GM21381 (cell line): ENCODE results near the gene TSSK1B.
"Not testable (repeated sequence)": the region's sequence is repeated elsewhere in the genome, so short reads cannot be mapped to it uniquely, and the experiment has no call there.

Source experiments
- ATAC-seq: cut with Tn5 transposase; IDR thresholded peaks from one replicate; pipeline ENCODE4 v1.9.1; 2021; ENCODE audit warnings: mild to moderate bottlenecking, moderate library complexity; ENCODE audit not compliant: unreplicated experiment

TSSK1B gene, protein sequence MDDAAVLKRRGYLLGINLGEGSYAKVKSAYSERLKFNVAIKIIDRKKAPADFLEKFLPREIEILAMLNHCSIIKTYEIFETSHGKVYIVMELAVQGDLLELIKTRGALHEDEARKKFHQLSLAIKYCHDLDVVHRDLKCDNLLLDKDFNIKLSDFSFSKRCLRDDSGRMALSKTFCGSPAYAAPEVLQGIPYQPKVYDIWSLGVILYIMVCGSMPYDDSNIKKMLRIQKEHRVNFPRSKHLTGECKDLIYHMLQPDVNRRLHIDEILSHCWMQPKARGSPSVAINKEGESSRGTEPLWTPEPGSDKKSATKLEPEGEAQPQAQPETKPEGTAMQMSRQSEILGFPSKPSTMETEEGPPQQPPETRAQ

DNA sequence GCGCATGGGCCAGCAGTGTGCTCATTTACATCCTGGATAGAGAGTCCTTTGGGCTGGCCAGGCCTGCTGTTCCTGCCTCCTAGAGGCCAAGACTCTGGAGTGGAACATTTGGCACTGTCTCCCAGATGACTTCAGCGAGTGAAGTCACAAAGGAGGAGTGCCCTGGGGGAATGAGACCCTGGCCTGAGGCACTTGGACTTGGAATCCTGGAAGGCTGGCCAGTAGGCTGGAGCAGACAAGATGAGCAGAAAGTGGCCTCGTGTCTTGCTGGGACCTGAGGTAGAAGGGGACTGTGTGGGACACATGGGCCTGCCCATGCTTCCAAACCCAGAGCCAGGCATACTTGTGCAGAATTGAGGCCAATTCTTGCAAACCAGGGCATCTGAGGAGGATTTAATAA lies at the start of gene TSSK1B:
Gene TSSK1B (minus strand): TSS at position 101 of the 400 bp plus-strand sequence. CDS start 150 bp downstream, outside the sequence.
- ATAC-seq: no peak

DNA sequence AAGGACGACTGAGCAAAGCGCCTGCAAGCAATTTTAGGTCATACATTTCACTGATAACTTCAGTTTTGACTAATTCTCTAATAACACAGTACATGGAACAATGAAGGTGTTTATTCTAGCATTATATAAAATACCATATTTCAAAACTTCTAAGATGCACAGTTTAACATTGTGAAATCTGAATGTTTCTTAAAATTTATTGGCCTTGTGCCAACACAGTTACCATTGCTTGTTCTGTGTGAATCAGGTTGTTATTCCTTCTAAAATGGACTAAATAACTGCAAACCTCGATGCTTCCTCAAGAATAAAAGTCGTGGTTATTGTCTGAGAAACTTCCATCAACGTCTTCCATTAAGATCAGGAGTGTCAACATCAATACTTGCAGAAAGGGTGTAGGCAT lies 45.5 kb upstream of the TSSK1B start:
- ATAC-seq: no peak

DNA sequence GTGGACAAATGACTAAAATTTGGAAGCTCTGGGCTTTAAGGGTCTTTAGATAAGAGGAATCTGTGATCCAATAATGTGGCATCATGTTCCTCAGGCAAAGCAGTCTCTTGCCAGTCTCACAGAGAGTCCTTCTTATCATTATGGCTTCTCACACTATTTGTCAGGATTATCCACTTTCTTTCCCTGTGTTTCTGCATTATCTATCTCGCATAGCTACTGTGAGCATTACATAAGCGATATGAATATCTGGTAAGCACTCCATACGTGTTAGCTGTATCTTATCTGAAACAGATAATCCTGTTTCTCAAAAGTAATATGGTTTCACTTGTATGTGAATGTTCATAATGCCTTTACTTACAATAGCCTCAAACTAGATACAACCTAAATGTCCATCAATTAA lies 43.9 kb upstream of the TSSK1B start:
- no peak for ATAC-seq

DNA sequence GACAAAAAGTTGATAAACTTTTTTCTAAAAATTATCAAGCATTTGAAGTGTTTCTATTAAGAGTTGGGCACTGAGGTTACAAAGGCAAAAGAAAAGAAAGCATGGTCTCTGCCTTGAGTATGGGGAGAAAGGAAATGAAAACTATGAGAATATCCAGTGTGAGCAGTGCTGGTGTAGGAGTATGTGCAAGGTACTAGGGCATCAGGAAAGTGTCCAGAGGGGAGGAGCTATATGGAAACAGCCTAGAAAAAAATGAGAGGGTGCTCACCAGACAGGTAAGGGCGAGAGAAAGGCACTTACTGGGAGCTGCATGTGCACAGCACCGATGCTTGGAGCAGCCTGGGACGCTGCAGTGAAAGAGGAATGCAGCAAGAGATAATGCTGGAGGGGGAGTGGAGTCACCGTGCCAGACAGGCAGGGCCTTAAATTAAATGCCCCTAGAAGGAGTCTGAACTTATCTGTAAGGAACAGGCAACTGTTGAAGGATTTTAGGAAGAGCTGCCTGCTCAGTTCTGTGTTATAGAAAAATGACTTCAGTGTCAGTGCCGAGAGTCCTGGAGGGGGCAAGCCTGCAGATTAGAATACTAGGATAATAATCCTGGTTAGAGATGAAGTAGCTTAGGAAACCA lies 39.4 kb upstream of the TSSK1B start:
- ATAC-seq: no peak

DNA sequence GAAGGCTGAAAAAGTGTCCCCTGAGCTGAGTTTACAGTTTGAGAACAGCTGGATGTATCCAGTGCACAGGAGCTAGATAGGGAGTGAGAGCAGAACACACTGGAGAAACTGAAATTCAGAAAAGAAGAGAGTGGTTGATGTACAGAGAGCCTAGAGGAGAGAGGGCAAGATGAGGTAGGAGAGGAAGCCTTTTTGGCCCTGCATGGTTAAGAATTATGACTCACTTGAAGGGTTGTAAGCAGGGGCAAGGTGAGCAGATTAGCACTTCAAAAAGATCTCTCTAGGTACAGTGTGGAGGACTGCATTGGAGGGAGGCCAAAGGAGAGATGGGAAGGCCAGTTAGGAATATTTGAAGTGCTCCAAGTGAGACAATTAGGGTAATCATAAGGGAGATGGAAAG lies 28.2 kb upstream of the TSSK1B start:
- ATAC-seq: no peak

DNA sequence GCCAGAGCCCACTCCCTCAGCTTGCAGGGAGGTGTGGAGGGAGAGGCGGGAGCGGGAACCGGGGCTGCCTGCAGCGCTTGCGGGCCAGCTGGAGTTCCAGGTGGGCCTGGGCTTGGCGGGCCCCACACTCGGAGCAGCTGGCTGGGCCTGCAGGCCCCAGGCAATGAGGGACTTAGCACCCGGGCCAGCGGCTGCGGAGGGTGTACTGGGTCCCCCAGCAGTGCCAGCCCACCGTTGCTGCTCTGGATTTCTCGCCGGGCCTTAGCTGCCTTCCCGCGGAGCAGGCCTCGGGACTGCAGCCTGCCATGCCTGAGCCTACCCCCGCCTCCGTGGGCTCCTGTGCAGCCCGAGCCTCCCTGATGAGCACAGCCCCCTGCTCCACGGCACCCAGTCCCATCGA lies 22.3 kb upstream of the TSSK1B start:
- not testable (repeated sequence) for ATAC-seq

DNA sequence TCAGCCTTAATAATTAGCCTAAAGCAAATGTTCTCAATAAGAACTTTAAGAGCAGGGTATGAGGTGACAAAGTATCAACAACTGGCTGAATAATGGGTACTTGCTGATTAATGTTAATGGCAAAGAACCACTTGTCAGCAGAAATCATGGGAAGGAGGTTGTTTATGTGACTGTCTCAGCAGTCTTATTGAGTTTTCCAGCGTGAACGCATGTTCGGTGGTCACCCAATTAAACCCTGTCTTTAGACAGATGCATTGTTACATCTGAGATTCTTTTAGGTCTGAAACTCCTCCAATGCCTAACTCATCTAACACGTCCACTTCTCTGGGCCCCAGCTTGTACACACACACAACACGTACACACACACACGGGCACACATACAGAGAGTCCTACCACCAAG lies 18.2 kb upstream of the TSSK1B start:
- no peak for ATAC-seq

DNA sequence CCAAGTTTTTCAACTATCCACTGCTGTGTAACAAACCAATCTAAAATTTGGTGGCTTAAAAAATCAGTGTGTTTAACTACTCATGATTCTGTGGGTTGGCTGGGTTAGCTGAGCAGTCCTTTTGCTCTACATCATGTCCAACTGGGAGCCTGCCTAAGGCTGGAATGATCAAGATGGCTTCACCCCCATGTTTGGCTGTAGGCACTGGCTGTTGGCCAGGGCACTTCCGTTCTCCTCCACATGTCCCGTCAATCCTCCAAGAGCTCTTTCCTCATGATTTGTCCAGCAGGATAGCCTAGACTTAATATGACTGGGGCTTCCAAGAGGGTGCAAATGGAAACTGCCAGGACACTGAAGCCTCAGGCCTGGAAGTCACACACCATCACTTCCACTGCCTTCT lies 17.0 kb upstream of the TSSK1B start:
- no peak for ATAC-seq

DNA sequence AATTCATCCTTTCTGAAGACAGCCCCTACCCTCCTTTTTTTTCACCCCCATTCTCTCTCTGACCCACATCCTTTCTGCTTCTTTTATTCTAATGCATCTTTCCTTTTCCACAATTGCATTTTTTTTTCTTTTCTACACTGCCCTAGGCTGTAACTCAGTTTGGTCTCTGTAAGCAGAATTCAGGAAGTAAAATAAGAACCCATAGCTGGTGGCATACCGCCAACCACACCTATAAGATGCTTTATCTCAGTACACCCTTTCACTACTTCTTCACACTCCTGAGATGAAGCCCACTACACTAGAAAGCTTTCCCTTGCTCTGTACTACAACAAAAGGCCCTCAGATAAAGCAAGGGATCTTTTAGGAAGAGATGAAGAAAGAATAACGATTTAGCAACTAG lies 16.1 kb upstream of the TSSK1B start:
- ATAC-seq: no peak

DNA sequence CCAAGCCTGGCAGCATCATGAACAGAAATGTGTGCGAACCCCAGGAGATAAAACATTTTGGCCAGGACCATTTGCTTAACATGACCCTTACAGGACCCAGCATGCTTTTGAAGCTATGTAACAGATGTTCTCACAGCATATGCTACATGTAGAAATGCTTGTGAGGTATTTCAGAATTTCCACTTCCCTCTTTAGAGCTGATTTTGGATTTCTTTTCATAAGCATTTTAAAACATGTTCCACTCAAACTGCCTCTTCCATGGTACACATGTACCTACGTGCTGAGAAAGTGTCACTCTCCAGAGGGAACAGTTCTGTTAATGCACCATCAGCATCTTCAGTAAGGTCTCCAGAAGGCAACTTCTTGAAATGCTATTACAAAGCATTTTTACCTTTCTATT lies 15.7 kb upstream of the TSSK1B start:
- no peak for ATAC-seq

DNA sequence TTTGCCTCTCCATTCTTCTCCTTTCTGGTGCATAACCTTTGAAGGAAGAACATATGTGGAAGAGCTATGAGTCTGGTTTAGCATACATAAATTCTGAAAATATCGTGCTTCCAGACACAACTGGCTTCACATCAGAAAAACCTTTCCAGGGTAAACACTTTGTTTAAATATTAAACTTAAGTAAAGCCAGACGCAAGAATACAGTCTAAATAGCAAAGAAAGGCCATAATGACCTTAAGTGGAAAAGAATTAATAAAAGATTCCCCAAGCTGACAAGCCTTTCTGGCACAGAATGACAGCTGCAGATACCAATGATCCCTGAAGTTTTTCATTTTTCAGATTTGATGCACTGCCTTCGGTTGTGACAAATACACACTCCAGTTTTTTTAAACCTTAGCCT lies 13.5 kb upstream of the TSSK1B start:
- no peak for ATAC-seq

DNA sequence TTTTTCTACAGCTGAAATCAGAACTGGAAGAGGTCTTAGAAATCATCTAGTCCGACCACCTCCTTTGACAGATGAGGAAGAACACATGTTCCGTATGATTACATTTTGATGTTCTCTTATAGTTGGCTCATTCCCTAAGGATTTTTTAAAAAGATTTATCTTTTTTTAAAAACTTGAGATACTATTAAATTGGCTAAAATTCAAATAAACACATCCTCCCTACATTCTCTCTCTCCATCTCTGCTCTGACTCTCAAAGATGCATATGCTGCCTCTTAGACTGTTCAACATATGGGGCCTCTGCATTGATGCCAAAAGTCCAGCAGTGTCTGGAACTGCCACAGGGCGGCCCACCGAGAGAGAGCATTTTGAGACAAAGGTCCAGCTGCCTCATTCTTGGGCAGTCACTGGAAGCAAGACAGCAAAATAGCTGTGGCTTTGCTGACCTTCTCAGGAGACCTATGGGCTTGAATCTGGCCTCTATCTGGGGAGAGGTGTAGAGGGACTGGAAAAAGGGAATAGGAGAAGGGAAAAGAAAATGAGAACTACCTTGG lies 12.8 kb upstream of the TSSK1B start:
- ATAC-seq: no peak

DNA sequence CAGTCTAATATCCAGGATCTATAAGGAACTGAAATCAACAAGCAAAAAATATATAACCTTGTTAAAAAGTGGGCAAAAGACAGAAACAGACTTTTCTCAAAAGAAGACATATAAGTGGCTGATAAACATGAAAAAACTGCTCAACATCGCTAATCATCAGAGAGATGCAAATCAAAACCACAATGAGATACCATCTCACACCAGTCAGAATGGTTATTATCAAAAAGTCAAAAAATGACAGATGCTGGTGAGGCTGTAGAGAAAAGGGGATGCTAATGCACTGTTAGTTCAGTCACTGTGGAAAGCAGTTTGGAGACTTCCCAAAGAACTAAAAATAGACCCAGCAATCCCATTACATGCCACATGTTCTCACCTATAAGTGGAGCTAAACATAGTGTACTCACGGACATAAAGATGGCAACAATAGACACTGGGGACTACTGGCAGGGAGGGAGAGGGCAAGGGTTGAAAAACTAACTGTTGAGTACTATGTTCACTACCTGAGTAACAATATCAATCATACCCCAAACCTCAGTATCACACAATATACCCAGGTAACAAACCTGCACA lies 11.7 kb upstream of the TSSK1B start:
- ATAC-seq: no peak

DNA sequence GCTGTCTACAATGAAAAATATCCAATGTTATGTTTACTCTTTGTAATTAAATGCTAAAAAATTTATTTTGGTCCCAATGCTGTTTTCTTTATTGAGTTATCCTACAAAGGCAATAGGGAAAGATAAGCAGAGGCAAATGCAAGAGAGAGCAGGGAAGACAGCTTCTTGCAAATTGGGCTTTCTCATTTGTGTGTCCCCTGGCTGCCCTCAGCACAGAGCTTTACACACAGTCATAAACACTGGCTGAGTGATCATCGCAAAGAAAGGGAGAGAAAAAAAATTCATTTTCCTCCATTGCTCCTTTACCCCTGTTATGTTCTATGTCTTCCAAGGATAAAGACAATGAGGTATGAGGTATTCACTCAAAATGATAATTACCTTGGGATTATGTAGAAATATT lies 2.3 kb upstream of the TSSK1B start:
- ATAC-seq: no peak

DNA sequence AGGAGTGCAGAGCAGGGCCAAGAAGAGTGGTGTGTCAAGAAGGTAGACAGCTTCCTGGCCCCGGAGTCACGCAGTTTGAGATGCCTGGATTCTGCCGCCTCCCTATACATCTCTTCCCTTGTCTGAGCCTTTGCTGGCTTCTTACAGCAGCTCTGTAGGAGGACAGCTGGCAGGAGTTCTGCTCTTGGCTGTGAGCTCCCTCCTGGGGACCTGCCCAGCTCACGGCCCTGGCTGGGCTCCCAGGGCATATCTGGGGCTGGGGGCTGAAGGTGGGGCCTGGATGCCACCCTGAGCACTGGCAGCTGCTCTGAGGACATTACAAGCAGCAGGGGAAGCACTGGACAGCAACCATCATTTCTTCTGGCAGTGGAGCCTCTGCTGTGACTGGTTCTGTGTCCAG lies 786 bp upstream of the TSSK1B start:
- no peak for ATAC-seq

DNA sequence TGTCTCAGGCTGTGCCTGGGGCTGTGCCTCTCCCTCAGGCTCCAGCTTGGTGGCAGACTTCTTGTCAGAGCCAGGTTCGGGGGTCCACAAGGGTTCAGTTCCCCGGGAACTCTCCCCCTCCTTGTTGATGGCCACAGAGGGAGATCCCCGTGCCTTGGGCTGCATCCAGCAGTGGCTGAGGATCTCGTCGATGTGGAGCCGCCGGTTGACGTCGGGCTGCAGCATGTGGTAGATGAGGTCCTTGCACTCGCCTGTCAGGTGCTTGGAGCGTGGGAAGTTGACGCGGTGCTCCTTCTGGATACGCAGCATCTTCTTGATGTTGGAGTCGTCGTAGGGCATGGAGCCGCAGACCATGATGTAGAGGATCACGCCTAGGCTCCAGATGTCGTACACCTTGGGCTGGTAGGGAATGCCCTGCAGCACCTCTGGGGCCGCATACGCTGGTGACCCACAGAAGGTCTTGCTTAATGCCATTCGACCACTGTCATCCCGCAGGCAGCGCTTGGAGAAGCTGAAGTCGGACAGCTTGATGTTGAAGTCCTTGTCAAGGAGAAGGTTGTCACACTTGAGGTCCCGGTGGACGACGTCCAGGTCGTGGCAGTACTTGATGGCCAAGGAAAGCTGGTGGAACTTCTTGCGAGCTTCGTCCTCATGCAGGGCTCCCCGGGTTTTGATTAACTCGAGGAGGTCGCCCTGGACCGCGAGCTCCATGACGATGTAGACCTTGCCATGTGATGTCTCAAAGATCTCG lies 752 bp downstream of the TSSK1B start:
- ATAC-seq: no peak

DNA sequence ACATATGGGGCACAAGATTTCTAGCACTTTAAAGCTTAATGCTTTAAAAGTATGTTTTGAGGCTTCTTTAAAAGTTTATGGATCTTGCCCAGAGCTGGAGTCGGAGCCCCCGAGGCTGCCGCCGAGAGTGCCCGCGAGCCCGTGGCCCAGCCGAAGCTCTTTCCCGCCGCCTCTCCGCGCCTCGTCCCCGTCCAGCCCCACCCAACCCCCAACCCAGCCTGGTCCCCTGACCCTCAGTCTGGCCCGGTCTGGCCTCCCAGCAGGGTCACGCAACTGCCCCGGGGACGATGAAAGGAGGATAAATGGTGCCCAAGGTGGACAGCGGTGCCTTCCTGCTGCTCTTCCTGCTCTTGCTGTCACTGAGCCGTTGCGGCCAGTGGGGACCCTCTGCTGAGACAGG lies 1.7 kb downstream of the TSSK1B start:
- ATAC-seq: no peak

DNA sequence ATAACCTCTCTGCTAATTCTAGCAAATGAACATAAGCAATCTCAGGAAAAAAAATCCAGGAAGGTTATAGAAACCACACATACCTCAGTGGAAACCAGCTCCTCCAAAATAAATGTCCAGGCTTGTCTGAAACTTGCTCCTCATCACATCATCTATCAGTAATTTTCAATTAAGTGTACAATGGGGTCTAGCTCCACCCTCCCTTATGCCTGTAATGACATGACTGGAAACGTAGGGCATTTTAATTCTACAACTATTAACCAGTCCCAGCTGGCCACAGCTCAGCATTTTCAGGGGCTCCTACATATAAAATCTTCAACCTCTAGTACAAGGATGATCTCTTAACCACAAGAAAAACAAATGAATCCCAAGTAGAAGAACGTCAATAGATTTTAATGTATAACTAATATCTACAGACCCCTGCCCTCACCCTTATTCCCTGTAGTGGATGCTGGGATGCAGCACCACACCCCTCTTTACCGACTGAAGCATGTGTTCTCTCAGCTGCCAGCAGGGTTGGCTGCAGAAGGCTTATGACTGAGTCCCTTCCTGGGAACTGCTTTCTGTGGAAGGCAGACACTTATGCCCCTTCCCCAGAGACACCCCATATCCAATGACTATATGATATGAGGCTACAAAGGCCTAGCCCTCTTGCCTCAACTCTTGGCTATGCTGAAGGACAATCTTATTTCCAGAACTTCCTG lies 6.8 kb downstream of the TSSK1B start:
- no peak for ATAC-seq

DNA sequence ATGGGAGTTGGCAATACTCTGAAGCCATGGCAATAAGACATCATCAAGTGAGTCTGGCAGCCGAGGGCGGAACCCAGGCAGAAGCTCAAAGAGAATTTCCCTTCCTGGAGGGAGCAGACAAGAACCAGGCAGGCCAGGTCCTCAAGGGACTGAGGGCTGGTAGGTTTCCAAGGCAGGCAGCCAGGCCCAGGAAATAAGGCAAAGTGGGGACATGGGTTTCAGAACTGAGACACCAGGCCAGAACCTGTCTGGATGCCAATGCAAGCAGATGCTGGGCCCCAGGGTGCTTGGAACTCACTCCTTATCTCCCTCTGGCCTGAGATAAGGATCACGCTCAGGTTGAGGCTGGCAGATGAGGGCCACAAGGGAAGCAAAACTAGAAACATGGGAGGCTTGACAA lies 8.9 kb downstream of the TSSK1B start:
- ATAC-seq: no peak

DNA sequence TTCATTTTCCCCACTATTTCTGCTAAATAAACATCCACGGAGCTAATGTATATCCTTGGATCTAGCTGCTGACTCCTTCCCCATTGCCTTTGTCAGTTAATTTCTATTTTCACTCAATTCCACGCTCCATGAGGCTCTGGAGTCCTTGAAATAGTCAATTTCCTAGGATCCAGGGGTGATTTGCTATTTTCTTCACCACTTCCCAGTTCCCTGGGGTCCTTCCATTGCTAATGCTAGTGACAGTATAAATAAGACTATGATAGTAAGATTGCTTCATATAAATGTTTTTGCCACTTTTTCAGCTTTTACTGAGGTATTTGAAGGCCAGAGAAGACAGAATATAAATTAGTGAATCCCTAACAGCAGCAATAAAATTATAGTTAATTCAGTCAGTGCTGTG lies 13.1 kb downstream of the TSSK1B start:
- ATAC-seq: no peak

DNA sequence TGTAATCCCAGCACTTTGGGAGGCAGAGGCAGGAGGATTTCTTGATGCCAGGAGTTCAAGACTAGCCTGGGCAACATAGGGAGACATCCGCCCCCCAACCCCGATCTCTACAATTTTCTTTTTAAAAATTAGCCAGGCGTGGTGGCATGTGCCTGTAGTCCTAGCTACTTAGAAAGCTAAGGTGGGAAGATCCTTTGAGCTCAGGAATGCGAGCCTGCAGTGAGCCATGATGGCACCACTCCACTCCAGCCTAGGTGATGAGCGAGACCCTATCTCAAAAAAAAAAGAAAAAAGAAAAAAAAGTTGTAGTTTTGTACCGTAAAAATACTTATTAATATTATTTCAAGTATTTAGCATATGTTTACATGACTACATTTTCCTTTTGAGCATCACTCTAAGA lies 29.3 kb downstream of the TSSK1B start:
- ATAC-seq: no peak
